ENCODE measurements around the gene GOSR1. TPM values are rescaled to one million over a fixed set of nuclear protein-coding genes. Genes with fewer than 3 reads are reported as not detected.
"Not testable (repeated sequence)": the region's sequence is repeated elsewhere in the genome, so short reads cannot be mapped to it uniquely, and the experiment has no call there.

GOSR1 gene
- total RNA-seq, 1 donor from 2014 or later = 59.9 TPM

- no peak overlapping the region for H3K4me3 Mint-ChIP-seq
- peaks cover 5% of the 10 kb centered on the region for H3K4me1 Mint-ChIP-seq
- DNase-seq = no peak
- intact Hi-C loops (cut with micrococcal nuclease) = no loop called here
- H3K36me3 Mint-ChIP-seq (ENCODE audit: low read depth) = no peaks in the 10 kb centered on the region
- POLR2A ChIA-PET = no interaction called here
- H3K27me3 Mint-ChIP-seq = peaks cover 6% of the 10 kb centered on the region
- no peak for TF ChIP-seq CTCF (IDR thresholded peaks at IDR 0.05)
- no peak overlapping the region for H3K27ac Mint-ChIP-seq
- CTCF ChIA-PET = no interaction called here
- ATAC-seq (ENCODE audit: low read depth) = no peak
- no peaks in the 10 kb centered on the region for H3K9me3 Mint-ChIP-seq
Observed at GRCh38 chr17:30565073-30565935, 88.1 kb downstream of the GOSR1 start.

DNA sequence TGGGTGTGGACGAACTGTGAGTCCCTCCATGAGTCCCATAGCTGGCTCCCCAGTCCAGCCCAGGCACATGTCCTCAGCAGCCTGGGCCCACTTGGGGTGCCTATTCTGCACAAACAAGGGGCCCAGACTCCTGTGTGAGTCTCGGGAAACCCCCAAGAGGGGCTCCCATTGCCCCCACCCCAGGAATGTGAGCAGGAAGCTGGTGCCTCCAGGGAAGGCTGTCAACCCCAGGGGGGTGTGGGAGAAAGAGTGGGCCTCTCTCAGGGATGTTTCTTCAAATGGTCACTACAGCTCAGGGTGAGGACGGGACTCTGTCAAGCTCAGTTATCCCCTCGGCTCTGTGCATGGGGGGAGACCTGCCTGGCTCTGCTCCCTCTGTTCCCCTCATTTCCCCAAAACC, 88.9 kb downstream of the GOSR1 start:
- POLR2A ChIA-PET = interaction anchor here (0.6 kb wide), 1 partner anchor 33 kb away, joined by 4 read pairs; no protein-coding TSS in a partner anchor
- ATAC-seq (ENCODE audit: low read depth); DNase-seq; H3K27ac Mint-ChIP-seq; H3K4me1 Mint-ChIP-seq; H3K9me3 Mint-ChIP-seq; CTCF ChIA-PET; H3K27me3 Mint-ChIP-seq; H3K36me3 Mint-ChIP-seq (ENCODE audit: low read depth); H3K4me3 Mint-ChIP-seq; intact Hi-C loops (cut with micrococcal nuclease): not testable (repeated sequence)

- H3K9me3 Mint-ChIP-seq; H3K27ac Mint-ChIP-seq; H3K27me3 Mint-ChIP-seq; intact Hi-C loops (cut with micrococcal nuclease); CTCF ChIA-PET; H3K36me3 Mint-ChIP-seq (ENCODE audit: low read depth); H3K4me1 Mint-ChIP-seq; DNase-seq; H3K4me3 Mint-ChIP-seq; ATAC-seq (ENCODE audit: low read depth): not testable (repeated sequence)
- POLR2A ChIA-PET = interaction anchor here (0.6 kb wide), 1 partner anchor 33 kb away, joined by 4 read pairs; no protein-coding TSS in a partner anchor
Observed at GRCh38 chr17:30566516-30567225, 89.5 kb downstream of the GOSR1 start.

GRCh38 chr17:30567231-30568116, 90.3 kb downstream of the GOSR1 start:
- ATAC-seq (ENCODE audit: low read depth) (no peak), DNase-seq (no peak)
- ChIA-PET CTCF (no interaction called here), POLR2A (no interaction called here)
- no peaks in the 10 kb centered on the region for H3K36me3 Mint-ChIP-seq (ENCODE audit: low read depth)
- peaks cover 6% of the 10 kb centered on the region for H3K27me3 Mint-ChIP-seq
- H3K27ac Mint-ChIP-seq = no peak overlapping the region
- peaks cover 5% of the 10 kb centered on the region for H3K4me1 Mint-ChIP-seq
- intact Hi-C loops (cut with micrococcal nuclease) = no loop called here
- H3K9me3 Mint-ChIP-seq = no peaks in the 10 kb centered on the region
- H3K4me3 Mint-ChIP-seq = no peak overlapping the region
- no peak for TF ChIP-seq CTCF (IDR thresholded peaks at IDR 0.05)

- ATAC-seq (ENCODE audit: low read depth) (no peak), DNase-seq (no peak)
- H3K27ac Mint-ChIP-seq = no peak overlapping the region
- peaks cover 5% of the 10 kb centered on the region for H3K4me1 Mint-ChIP-seq
- intact Hi-C loops (cut with micrococcal nuclease) = no loop called here
- no peak overlapping the region for H3K4me3 Mint-ChIP-seq
- H3K36me3 Mint-ChIP-seq (ENCODE audit: low read depth) = no peaks in the 10 kb centered on the region
- TF ChIP-seq CTCF (IDR thresholded peaks at IDR 0.05) = no peak
- H3K9me3 Mint-ChIP-seq = no peaks in the 10 kb centered on the region
- CTCF ChIA-PET = no interaction called here
- POLR2A ChIA-PET = no interaction called here
- peaks cover 6% of the 10 kb centered on the region for H3K27me3 Mint-ChIP-seq
Observed at GRCh38 chr17:30568117-30568430, 90.9 kb downstream of the GOSR1 start.

DNA sequence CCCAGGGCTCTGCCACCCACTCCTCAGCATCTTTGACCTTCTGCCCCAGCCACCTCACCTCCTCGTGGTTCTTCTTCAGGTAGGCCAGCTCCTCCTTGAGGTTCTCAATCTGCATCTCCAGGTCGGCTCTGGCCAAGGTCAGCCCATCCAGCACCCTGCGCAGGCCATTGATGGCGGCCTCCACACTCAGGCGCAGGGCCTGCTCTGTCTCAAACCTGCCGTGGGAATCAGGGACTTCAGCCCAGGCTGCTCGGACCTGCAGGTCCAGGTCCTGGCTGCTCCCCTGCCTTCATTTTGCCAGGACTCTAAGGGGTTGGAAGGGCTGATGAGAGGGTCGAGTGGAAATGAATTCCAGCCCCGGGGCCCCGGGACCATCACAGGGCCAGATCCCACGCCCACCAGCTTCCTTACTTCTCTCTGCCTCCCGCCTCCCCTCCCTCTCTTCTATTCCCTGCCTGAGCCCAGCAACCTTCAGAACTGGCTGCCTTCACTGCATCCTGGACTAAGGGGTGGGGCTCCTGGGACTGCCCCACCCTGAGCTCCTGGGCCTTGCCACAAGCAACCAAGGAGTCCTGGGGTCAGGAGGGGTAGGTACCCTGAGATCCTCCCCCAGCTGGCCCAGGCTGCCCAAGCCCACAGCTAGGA, 92.4 kb downstream of the GOSR1 start:
- H3K9me3 Mint-ChIP-seq; H3K27me3 Mint-ChIP-seq; H3K27ac Mint-ChIP-seq; intact Hi-C loops (cut with micrococcal nuclease); POLR2A ChIA-PET; H3K36me3 Mint-ChIP-seq (ENCODE audit: low read depth); DNase-seq; CTCF ChIA-PET; ATAC-seq (ENCODE audit: low read depth); H3K4me1 Mint-ChIP-seq; H3K4me3 Mint-ChIP-seq: not testable (repeated sequence)
